GM10847 (cell line): ENCODE results near the gene SCD5.

Experiments
- POLR2A ChIP-seq: IDR thresholded peaks from 2 replicates; pipeline ENCODE4 v1.6.1; 2011; ENCODE audit not compliant: insufficient read length; ENCODE audit errors: extremely low read depth

Gene SCD5

DNA sequence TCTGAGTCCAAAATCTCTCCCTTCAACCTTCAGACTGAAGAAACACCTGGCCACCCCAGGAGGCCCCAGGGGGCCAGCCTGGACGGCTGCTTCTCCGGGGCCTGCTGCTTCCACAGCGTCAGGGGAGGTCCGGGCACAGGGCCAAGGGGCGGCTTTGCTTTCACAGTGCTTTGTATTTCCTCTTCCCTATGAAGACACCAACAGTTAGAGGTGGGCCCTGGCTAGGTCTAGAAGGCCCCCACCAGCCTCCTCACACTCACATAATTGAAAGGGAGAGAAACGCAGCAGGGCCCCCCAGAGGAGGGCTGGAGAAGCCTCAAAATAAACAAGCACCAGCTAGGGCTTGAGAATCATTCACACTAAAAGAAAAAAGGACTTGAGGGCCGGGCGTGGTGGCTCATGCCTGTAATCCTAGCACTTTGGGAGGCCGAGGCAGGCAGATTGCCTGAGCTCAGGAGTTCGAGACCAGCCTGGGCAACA, 17.8 kb downstream of the SCD5 start:
- TF ChIP-seq POLR2A, result no peak

DNA sequence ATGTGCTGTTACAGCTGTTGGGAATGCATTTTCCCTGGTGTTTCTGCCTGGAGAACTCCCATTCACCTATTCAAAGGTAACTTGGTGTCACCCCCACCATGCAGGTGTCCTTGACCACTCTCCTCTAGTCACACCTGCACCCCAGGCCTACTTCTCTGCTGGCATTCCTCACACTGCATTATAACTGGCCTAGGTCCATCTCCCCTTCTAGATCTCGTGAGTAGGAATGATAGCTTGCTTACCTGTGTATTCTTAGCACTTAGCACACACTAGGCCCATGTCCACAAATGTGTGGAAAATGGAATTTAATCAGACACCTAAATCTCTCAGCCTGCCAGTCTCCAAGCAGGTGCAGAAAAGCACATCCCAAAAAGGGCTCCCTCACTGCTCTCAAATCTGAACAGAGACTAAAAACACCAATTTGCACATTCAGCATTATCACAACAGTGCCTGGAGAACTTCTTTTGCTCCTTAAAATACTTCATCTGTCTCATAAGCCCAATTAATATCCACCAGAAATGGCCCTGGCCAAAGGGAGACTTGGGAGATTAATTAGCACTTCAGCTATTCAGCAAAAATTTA, 18.3 kb downstream of the SCD5 start:
- TF ChIP-seq POLR2A, result no peak

GRCh38 chr4:82779032-82779431, 19.6 kb downstream of the SCD5 start:
- no peak for TF ChIP-seq POLR2A

GRCh38 chr4:82777857-82778525, 20.6 kb downstream of the SCD5 start:
- TF ChIP-seq POLR2A, result no peak

DNA sequence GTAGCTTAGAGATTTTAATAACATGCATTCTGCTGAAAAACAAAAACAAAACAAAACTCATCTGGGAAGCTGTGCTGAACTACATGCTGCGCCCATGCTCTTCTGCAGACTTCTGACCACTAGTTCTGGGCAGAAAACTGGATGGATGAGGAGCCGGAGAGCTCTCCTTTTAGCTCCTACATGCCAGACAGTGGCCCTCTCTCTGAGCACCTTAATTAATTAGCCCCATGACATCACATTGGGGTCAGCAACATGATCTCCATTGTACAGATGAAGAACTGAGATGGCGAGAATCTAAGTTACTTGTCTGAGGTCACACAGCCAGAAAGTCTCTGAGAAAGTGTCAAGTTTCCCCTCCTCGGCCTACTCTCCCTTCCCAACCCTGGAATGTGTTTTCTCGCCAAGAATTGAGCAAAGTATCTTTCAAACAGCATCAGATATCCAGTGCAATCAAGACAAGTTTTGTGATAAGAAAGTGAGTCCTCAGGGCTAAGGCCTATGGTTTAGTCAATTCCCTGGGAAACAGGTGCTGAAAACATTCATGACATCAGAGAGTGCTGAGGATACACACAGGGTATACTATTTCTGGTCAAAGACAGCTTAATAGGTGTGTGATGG, 21.6 kb downstream of the SCD5 start:
- no peak for TF ChIP-seq POLR2A

DNA sequence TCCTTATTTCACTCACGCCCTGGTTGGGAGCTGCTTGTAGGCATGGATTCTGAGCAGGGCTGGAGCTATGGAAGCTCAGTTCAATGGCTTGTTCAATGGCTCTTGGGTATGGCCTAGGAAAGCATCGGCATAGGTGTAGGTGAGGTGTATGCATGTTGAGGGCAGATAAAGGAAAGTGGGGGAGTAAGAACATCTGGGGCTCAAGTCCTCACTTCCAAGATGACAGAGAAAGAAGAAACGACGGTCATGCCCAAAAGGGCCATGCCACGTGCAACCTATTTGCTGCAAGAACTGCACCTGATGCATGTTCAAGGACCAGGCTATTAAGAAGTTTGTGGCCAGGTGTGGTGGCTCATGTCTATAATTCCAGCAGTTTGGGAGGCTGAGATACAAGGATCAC, 23.4 kb downstream of the SCD5 start:
- TF ChIP-seq POLR2A, result no peak

GRCh38 chr4:82774711-82775171, 23.9 kb downstream of the SCD5 start:
- TF ChIP-seq POLR2A, result no peak

DNA sequence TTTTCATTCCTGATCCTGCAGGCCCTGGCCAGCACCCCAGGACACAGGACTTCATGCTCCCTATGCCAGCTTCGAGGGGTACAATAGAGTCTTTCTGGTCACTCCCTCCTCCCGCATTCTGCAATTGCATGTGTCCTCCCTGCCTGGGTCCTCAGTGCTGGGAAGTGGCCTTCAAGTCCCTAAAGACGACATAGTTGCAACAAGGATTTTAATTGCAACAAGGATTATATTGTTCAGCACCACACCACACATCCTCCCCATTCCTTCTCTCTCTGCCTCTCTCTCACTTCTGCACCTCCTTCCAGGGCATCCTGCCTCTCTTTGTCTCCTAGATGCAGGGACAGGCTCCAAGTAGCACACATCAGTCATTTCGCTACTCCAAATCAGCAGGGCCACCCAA, 25.5 kb downstream of the SCD5 start:
- no peak for TF ChIP-seq POLR2A

GRCh38 chr4:82770607-82771006, 28.0 kb downstream of the SCD5 start:
- TF ChIP-seq POLR2A, result no peak

DNA sequence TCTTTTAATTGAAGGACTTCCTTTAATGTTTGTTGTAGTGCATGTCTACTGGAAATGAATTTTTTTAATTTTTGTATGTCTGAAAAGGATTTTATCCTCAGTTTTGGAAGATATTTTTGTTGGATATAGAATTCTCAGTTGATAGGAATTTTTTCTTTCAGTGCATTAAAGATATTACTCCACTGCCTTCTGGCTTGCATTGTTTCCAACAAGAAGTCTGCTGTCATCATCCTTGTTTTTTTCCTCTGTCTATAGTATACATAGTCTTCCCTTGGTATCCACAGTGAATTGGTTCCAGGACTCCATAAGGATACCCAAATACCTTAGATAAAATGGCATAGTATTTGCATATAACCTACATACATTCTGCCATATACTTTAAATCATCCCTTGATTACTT, 33.5 kb downstream of the SCD5 start:
- TF ChIP-seq POLR2A, result no peak

DNA sequence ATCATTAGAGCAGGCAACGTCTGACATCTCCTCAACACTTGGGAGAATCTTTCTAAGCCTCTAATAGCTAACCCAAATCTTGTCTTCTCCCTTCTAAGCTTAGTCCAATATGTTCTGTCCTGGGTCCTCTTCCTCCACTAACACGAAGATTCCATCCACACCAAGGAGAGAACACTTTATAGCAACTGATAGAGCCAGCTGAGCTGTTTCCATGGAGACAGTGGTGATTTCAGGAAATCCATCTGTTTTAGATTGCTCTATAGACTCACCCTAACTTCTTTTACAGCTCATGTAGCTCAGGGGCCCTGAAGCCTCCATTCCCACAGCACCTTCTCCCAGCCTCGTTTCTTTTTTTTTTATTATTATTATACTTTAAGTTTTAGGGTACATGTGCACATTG, 37.4 kb downstream of the SCD5 start:
- no peak for TF ChIP-seq POLR2A

GRCh38 chr4:82758701-82759685, 39.6 kb downstream of the SCD5 start:
- no peak for TF ChIP-seq POLR2A

GRCh38 chr4:82756061-82756460, 42.5 kb downstream of the SCD5 start:
- TF ChIP-seq POLR2A, result no peak

DNA sequence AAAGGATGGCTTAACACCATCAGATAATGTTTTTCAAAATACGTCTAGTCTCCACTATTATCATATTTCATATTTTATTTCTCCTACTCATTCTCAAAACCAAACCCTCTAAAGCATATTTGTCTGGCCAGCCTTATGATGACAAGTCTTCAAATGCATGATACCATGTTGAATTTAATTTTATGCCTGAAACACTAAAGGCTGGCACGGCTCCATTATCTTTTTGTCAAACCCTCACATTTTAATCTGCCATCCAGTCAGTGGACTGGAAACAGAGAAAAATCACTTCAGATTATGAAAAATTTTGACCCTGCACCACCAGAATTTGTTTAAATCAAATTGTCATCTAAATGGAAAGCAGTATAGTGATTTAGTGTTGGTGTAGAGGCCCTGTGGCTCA, 42.9 kb downstream of the SCD5 start:
- TF ChIP-seq POLR2A, result no peak

DNA sequence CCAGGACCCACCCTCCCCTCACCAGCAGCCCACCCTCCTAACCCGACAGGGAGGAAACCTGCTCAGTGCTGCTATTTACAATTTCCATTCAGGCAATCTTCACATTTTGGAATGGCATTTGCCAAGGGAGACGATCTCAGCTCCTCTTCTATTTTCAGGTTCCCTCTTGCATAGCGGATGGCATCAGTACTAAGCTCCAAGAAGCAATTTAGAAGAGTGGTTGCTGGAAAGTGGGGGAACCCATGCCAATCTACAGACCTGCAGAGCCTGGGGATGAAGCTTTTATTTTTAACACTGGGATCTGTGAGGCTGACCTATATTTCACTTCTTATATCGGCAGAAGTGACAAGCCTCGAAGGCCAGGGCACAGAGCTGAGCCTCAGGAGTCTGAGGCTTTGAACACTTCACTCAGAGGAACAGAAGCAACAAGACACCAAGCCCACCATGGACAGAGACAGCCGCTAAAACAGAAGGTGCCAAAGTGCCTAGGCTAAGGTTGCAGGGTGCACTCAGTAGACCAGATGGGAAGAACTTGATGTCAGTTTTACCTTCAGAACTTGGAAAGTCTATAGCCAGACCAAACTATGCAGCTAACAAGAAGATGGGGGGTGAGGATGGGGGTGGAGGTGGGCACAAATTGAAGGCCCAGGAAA, 44.0 kb downstream of the SCD5 start:
- TF ChIP-seq POLR2A, result no peak
